Measurements from ENCODE around the gene CD70.
"Not testable (repeated sequence)": the region's sequence is repeated elsewhere in the genome, so short reads cannot be mapped to it uniquely, and the experiment has no call there.

Gene CD70

GRCh38 chr19:6590827-6591319 is at the start of gene CD70:
TSS of gene CD70 (minus strand) at chr19:6591150. CDS start at chr19:6591002, 148 bp downstream.
- no peak for DNase-seq (ENCODE audit: low read depth)

- DNase-seq (ENCODE audit: low read depth) = not testable (repeated sequence)
Measured at GRCh38 chr19:6640333-6640732, 49.4 kb upstream of the CD70 start.

- no peak for DNase-seq (ENCODE audit: low read depth)
Measured at GRCh38 chr19:6639439-6639838, 48.5 kb upstream of the CD70 start.

- DNase-seq (ENCODE audit: low read depth) = not testable (repeated sequence)
Measured at GRCh38 chr19:6633456-6633813, 42.5 kb upstream of the CD70 start.

- peak; percentile 52 for DNase-seq (ENCODE audit: low read depth)
Measured at GRCh38 chr19:6632747-6633455, 42.0 kb upstream of the CD70 start.

GRCh38 chr19:6632002-6632621 is 41.2 kb upstream of the CD70 start:
- DNase-seq (ENCODE audit: low read depth) = peak; percentile 61

- DNase-seq (ENCODE audit: low read depth) = no peak
Measured at GRCh38 chr19:6626764-6627163, 35.8 kb upstream of the CD70 start.

GRCh38 chr19:6617374-6617773 is 26.4 kb upstream of the CD70 start:
- DNase-seq (ENCODE audit: low read depth) = no peak

- DNase-seq (ENCODE audit: low read depth) = no peak
Measured at GRCh38 chr19:6616011-6616410, 25.1 kb upstream of the CD70 start.

- no peak for DNase-seq (ENCODE audit: low read depth)
Measured at GRCh38 chr19:6613711-6614110, 22.8 kb upstream of the CD70 start.

GRCh38 chr19:6610934-6611852 is 20.2 kb upstream of the CD70 start:
- no peak for DNase-seq (ENCODE audit: low read depth)

GRCh38 chr19:6608940-6609339 is 18.0 kb upstream of the CD70 start:
- no peak for DNase-seq (ENCODE audit: low read depth)

GRCh38 chr19:6608146-6608545 is 17.2 kb upstream of the CD70 start:
- not testable (repeated sequence) for DNase-seq (ENCODE audit: low read depth)

- not testable (repeated sequence) for DNase-seq (ENCODE audit: low read depth)
Measured at GRCh38 chr19:6606276-6607070, 15.5 kb upstream of the CD70 start.

- DNase-seq (ENCODE audit: low read depth) = no peak
Measured at GRCh38 chr19:6604906-6605305, 14.0 kb upstream of the CD70 start.

- no peak for DNase-seq (ENCODE audit: low read depth)
Measured at GRCh38 chr19:6602729-6603114, 11.8 kb upstream of the CD70 start.

- not testable (repeated sequence) for DNase-seq (ENCODE audit: low read depth)
Measured at GRCh38 chr19:6601537-6602052, 10.6 kb upstream of the CD70 start.

- not testable (repeated sequence) for DNase-seq (ENCODE audit: low read depth)
Measured at GRCh38 chr19:6600951-6601536, 10.1 kb upstream of the CD70 start.

GRCh38 chr19:6599866-6600454 is 9.0 kb upstream of the CD70 start:
- no peak for DNase-seq (ENCODE audit: low read depth)

GRCh38 chr19:6598254-6598892 is 7.4 kb upstream of the CD70 start:
- DNase-seq (ENCODE audit: low read depth) = not testable (repeated sequence)
